ENCODE results near the gene PDXK. TPM values are rescaled to one million over a fixed set of nuclear protein-coding genes. Genes with fewer than 3 reads are reported as not detected.

PDXK gene
- polyA plus RNA-seq (2013): 70.9 and 73.5 TPM in 2 replicates

DNA sequence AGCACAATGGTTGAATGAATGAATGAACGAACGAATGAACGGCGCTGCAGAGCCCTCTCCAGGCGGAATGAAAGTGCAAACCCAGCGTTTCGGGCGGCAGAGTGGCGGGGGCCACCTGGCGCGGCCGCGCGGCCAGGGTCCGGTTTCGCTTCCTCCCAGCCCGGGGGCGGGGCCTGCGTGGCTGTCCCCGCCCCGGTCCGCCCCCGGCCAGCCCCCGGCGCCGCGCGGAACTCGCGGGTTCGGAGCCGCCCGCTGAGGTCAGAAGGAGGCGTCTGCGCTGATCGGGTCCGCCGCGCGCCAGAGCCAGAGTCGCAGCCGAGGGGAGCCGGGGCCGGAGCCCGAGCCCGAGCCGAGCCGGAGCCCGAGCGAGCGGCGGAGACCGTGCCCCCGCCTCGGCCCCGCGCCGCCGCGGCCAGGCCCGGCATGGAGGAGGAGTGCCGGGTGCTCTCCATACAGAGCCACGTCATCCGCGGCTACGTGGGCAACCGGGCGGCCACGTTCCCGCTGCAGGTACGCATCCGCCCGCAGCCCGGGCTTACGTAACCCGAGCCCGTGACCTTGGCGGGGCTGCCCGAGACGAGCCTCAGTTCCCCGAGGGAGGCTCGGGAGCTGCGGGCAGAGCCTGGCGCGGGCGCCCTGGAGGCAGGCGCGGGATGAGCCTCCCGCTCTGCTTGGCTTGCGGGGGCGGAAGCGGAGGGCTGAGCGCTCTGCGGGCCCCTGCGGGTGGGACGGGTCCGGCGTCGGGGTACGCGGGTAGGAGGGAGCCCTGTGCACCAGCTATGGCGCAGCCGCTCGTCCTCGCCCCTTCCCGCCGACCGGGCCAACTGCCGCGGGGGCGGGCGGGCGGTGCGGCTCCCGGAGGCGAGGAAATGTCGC is at the start of gene PDXK:
PDXK (plus strand) TSS at position 258 of the 876 bp plus-strand sequence; CDS start at position 424, 166 bp downstream.
- peak within 1 kb of the TSS; percentile 19 for H2BK12ac ChIP-seq (ENCODE audit: low read length)
- no peaks in the 10 kb centered on the region for H3K27me3 ChIP-seq (ENCODE audit: insufficient read depth, low read length)
- H3K36me3 ChIP-seq (ENCODE audit: control insufficient read depth in 1 of 2, insufficient read depth in 2 of 2, low read length in 2 of 2): peaks cover 7 to 9% of the 10 kb centered on the region in 2 experiments
- peak within 1 kb of the TSS; percentile 54 for H2AK5ac ChIP-seq (ENCODE audit: low read length)
- H3K23ac ChIP-seq (ENCODE audit: low read length): no peak within 1 kb of the TSS
- WGBS (ENCODE audit: extremely low coverage, insufficient coverage, insufficient read length): no CpG with 5 or more reads among the region's 117 CpGs
- H3K9ac ChIP-seq (ENCODE audit: low read length): peak within 1 kb of the TSS; percentile 76
- H4K8ac ChIP-seq (ENCODE audit: low read depth, low read length): peak within 1 kb of the TSS; percentile 91
- H3K9me3 ChIP-seq (ENCODE audit: insufficient read depth, low read depth, low read length): no peaks in the 10 kb centered on the region
- H3K18ac ChIP-seq (ENCODE audit: low read length): peak within 1 kb of the TSS; percentile 32
- H3K27ac ChIP-seq (ENCODE audit: low read depth, low read length): peak within 1 kb of the TSS; percentile 63
- peak within 1 kb of the TSS; percentile 68 for H3K4me2 ChIP-seq (ENCODE audit: low read length)
- H3K4ac ChIP-seq (ENCODE audit: low read depth, low read length): peak within 1 kb of the TSS; percentile 68
- peak within 1 kb of the TSS; percentile 37 for H2BK120ac ChIP-seq (ENCODE audit: insufficient read depth, low read length, poor library complexity)
- H3K4me1 ChIP-seq (ENCODE audit: control insufficient read depth in 1 of 2, insufficient read depth in 2 of 2, low read length in 2 of 2): peaks cover 17 to 21% of the 10 kb centered on the region in 2 experiments
- H3K4me3 ChIP-seq (ENCODE audit: low read depth, low read length): peak within 1 kb of the TSS; percentile 93
- DNase-seq: peak; percentile 92 to 95
- peak within 1 kb of the TSS; percentile 72 for H4K12ac ChIP-seq (ENCODE audit: low read depth, low read length)
- peak within 1 kb of the TSS; percentile 92 for H2AFZ ChIP-seq (ENCODE audit: insufficient read depth, low read length, poor library complexity)
- H4K91ac ChIP-seq (ENCODE audit: low read depth, low read length): peak within 1 kb of the TSS; percentile 82
- H2BK5ac ChIP-seq (ENCODE audit: low read depth, low read length, poor library complexity): peak within 1 kb of the TSS; percentile 79
- H3K14ac ChIP-seq (ENCODE audit: low read length): peak within 1 kb of the TSS; percentile 84
- peaks cover 13% of the 10 kb centered on the region for H3K79me1 ChIP-seq (ENCODE audit: low read length)
- H3K79me2 ChIP-seq (ENCODE audit: control insufficient read depth, insufficient read depth, low read length, poor library complexity): peaks cover 20% of the 10 kb centered on the region

DNA sequence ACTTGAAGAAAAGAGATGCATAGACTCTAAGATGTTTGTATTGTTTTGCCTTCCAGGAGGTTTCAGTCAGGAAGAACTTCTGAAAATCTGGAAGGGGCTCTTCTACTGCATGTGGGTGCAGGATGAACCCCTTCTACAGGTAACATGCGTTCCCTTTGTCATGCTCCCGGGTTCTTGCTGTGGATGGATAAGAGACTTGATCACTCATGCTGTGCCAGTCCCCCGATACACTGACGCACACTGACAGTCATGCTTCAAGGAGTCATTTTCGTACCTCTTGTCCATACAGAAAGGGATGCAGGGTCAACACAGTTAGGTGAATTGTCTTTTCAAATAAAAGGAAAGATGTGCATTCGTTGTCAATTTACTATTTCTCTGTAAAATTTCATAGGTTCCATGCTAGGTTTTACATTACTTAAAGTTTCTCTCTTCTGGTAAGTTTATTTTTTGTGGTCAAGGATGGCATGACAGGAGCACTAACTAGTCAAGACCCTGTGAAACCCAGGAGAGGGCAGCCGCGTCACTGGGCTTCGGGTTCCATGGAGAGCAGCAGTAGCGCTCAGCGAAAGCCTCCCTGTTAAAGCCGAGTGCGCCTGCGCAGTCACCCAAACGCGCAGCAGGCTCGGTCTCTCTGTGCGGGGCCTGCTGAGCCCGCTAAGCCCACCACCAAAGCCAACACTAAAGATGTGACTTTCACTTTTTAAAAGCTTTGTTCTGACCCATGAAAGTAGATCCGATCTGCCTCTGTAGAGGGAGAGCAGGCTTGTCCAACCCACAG is 48.9 kb upstream of the PDXK start:
- DNase-seq: no peak
- Histone ChIP-seq H4K91ac (ENCODE audit: low read depth, low read length) (no peak overlapping the region), H4K12ac (ENCODE audit: low read depth, low read length) (no peak overlapping the region)

DNA sequence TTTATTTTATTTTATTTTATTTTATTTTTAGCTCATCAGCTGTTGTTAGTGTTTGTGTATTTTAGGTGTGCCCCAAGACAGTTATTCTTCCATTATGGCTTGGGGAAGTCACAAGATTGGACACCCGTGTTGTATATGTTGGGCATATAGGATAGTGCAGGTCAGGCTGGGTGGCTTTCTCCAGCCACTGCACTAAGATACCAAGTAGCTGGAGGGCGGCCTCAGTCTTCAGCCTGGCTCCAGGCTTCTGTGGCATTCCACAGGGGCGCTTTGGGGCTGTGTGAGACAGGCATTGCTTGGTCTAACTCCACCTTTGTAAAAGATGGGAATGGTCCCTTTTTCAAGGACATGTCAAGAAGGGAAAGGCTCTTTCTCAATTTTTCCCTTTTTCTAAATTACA is 43.1 kb upstream of the PDXK start:
- no peak overlapping the region for H3K4ac ChIP-seq (ENCODE audit: low read depth, low read length)
- H3K4me2 ChIP-seq (ENCODE audit: low read length): no peak overlapping the region
- H3K36me3 ChIP-seq (ENCODE audit: control insufficient read depth in 1 of 2, insufficient read depth in 2 of 2, low read length in 2 of 2): peaks cover 24 to 31% of the 10 kb centered on the region in 2 experiments
- H3K18ac ChIP-seq (ENCODE audit: low read length): no peak overlapping the region
- no CpG with 5 or more reads among the region's 3 CpGs for WGBS (ENCODE audit: extremely low coverage, insufficient coverage, insufficient read length)
- H2BK12ac ChIP-seq (ENCODE audit: low read length): no peak overlapping the region
- no peaks in the 10 kb centered on the region for H3K9me3 ChIP-seq (ENCODE audit: insufficient read depth, low read depth, low read length)
- DNase-seq: no peak
- no peak overlapping the region for H4K12ac ChIP-seq (ENCODE audit: low read depth, low read length)
- no peaks in the 10 kb centered on the region for H3K27me3 ChIP-seq (ENCODE audit: insufficient read depth, low read length)
- no peak overlapping the region for H3K14ac ChIP-seq (ENCODE audit: low read length)
- no peaks in the 10 kb centered on the region for H3K79me1 ChIP-seq (ENCODE audit: low read length)
- H3K27ac ChIP-seq (ENCODE audit: low read depth, low read length): no peak overlapping the region
- H3K23ac ChIP-seq (ENCODE audit: low read length): no peak overlapping the region
- no peak overlapping the region for H2AFZ ChIP-seq (ENCODE audit: insufficient read depth, low read length, poor library complexity)
- H2AK5ac ChIP-seq (ENCODE audit: low read length): no peak overlapping the region
- H3K9ac ChIP-seq (ENCODE audit: low read length): no peak overlapping the region
- H3K79me2 ChIP-seq (ENCODE audit: control insufficient read depth, insufficient read depth, low read length, poor library complexity): no peaks in the 10 kb centered on the region
- H4K8ac ChIP-seq (ENCODE audit: low read depth, low read length): no peak overlapping the region
- H4K91ac ChIP-seq (ENCODE audit: low read depth, low read length): no peak overlapping the region
- H3K4me3 ChIP-seq (ENCODE audit: low read depth, low read length): no peak overlapping the region
- H2BK5ac ChIP-seq (ENCODE audit: low read depth, low read length, poor library complexity): no peak overlapping the region
- no peaks in the 10 kb centered on the region for H3K4me1 ChIP-seq (ENCODE audit: control insufficient read depth in 1 of 2, insufficient read depth in 2 of 2, low read length in 2 of 2)
- H2BK120ac ChIP-seq (ENCODE audit: insufficient read depth, low read length, poor library complexity): no peak overlapping the region

More for the DNA sequence above, 48.9 kb upstream of the PDXK start:
- no peaks in the 10 kb centered on the region for H3K27me3 ChIP-seq (ENCODE audit: insufficient read depth, low read length)
- no peak overlapping the region for H2BK12ac ChIP-seq (ENCODE audit: low read length)
- no peak overlapping the region for H2AK5ac ChIP-seq (ENCODE audit: low read length)
- H3K79me2 ChIP-seq (ENCODE audit: control insufficient read depth, insufficient read depth, low read length, poor library complexity): no peaks in the 10 kb centered on the region
- no CpG with 5 or more reads among the region's 20 CpGs for WGBS (ENCODE audit: extremely low coverage, insufficient coverage, insufficient read length)
- H3K9me3 ChIP-seq (ENCODE audit: insufficient read depth, low read depth, low read length): peaks cover 1% of the 10 kb centered on the region
- no peak overlapping the region for H3K23ac ChIP-seq (ENCODE audit: low read length)
- no peak overlapping the region for H3K4me3 ChIP-seq (ENCODE audit: low read depth, low read length)
- no peaks in the 10 kb centered on the region for H3K79me1 ChIP-seq (ENCODE audit: low read length)
- no peak overlapping the region for H3K27ac ChIP-seq (ENCODE audit: low read depth, low read length)
- H2BK5ac ChIP-seq (ENCODE audit: low read depth, low read length, poor library complexity): no peak overlapping the region
- H2BK120ac ChIP-seq (ENCODE audit: insufficient read depth, low read length, poor library complexity): no peak overlapping the region
- H3K18ac ChIP-seq (ENCODE audit: low read length): no peak overlapping the region
- H3K4ac ChIP-seq (ENCODE audit: low read depth, low read length): no peak overlapping the region
- H3K4me1 ChIP-seq (ENCODE audit: control insufficient read depth in 1 of 2, insufficient read depth in 2 of 2, low read length in 2 of 2): no peaks in the 10 kb centered on the region
- no peak overlapping the region for H3K4me2 ChIP-seq (ENCODE audit: low read length)
- no peak overlapping the region for H2AFZ ChIP-seq (ENCODE audit: insufficient read depth, low read length, poor library complexity)
- H3K36me3 ChIP-seq (ENCODE audit: control insufficient read depth in 1 of 2, insufficient read depth in 2 of 2, low read length in 2 of 2): peaks cover 16 to 22% of the 10 kb centered on the region in 2 experiments
- no peak overlapping the region for H3K9ac ChIP-seq (ENCODE audit: low read length)
- H4K8ac ChIP-seq (ENCODE audit: low read depth, low read length): no peak overlapping the region
- H3K14ac ChIP-seq (ENCODE audit: low read length): no peak overlapping the region

DNA sequence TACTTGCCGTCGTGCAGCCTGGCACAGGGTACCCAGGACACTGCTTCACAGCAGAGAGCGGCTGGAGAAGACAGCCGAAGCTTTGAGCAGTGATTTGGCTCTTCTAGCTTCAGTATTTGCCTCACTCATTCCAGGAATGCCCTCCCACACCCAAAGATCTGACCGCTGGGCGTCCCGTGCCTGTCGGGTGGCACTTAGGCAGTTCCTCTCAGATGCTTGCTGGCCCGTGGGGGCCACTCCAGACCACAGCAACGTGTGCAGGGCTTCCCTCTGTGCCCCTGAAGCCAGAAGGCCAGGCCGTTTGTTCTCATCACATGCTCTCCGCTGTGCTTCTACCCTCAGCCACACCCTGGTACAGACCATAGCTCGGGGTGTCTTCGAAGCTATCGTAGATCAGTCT is 42.5 kb upstream of the PDXK start:
- H3K27ac ChIP-seq (ENCODE audit: low read depth, low read length): no peak overlapping the region
- H3K14ac ChIP-seq (ENCODE audit: low read length): no peak overlapping the region
- no peak overlapping the region for H3K18ac ChIP-seq (ENCODE audit: low read length)
- H4K8ac ChIP-seq (ENCODE audit: low read depth, low read length): no peak overlapping the region
- H3K79me1 ChIP-seq (ENCODE audit: low read length): no peaks in the 10 kb centered on the region
- no peak overlapping the region for H3K4me3 ChIP-seq (ENCODE audit: low read depth, low read length)
- H2AK5ac ChIP-seq (ENCODE audit: low read length): no peak overlapping the region
- no peak overlapping the region for H2BK120ac ChIP-seq (ENCODE audit: insufficient read depth, low read length, poor library complexity)
- no peak overlapping the region for H4K12ac ChIP-seq (ENCODE audit: low read depth, low read length)
- no CpG with 5 or more reads among the region's 15 CpGs for WGBS (ENCODE audit: extremely low coverage, insufficient coverage, insufficient read length)
- DNase-seq: no peak
- no peaks in the 10 kb centered on the region for H3K27me3 ChIP-seq (ENCODE audit: insufficient read depth, low read length)
- H3K4me2 ChIP-seq (ENCODE audit: low read length): no peak overlapping the region
- no peak overlapping the region for H2BK5ac ChIP-seq (ENCODE audit: low read depth, low read length, poor library complexity)
- no peak overlapping the region for H2BK12ac ChIP-seq (ENCODE audit: low read length)
- H3K9me3 ChIP-seq (ENCODE audit: insufficient read depth, low read depth, low read length): no peaks in the 10 kb centered on the region
- H3K4me1 ChIP-seq (ENCODE audit: control insufficient read depth in 1 of 2, insufficient read depth in 2 of 2, low read length in 2 of 2): no peaks in the 10 kb centered on the region
- no peak overlapping the region for H3K23ac ChIP-seq (ENCODE audit: low read length)
- peaks cover 23 to 29% of the 10 kb centered on the region in 2 experiments for H3K36me3 ChIP-seq (ENCODE audit: control insufficient read depth in 1 of 2, insufficient read depth in 2 of 2, low read length in 2 of 2)
- H3K79me2 ChIP-seq (ENCODE audit: control insufficient read depth, insufficient read depth, low read length, poor library complexity): no peaks in the 10 kb centered on the region
- H2AFZ ChIP-seq (ENCODE audit: insufficient read depth, low read length, poor library complexity): no peak overlapping the region
- H4K91ac ChIP-seq (ENCODE audit: low read depth, low read length): no peak overlapping the region
- H3K4ac ChIP-seq (ENCODE audit: low read depth, low read length): no peak overlapping the region
- H3K9ac ChIP-seq (ENCODE audit: low read length): peak overlapping the region; percentile 5
